ENCODE data around the gene MRPS5. TPM values are rescaled to one million over a fixed set of nuclear protein-coding genes. Genes with fewer than 3 reads are reported as not detected.

Gene MRPS5
- total RNA-seq, 1 donor from 2014 or later = 57.4 TPM

- H3K27ac Mint-ChIP-seq (ENCODE audit: unreplicated experiment) = no peak overlapping the region
- Histone ChIP-seq H3K9ac (ENCODE audit: low read length) (no peak overlapping the region), H2AFZ (ENCODE audit: low read depth, low read length) (no peak overlapping the region), H3K4me3 (ENCODE audit: insufficient read depth, low read depth, low read length) (no peak overlapping the region), H3K79me2 (ENCODE audit: insufficient read depth, low read length) (no peaks in the 10 kb centered on the region), H3K27ac (ENCODE audit: low read depth, low read length) (no peak overlapping the region), H3K4me2 (ENCODE audit: low read length) (no peak overlapping the region), H3K4me1 (ENCODE audit: insufficient read depth, low read length) (peaks cover 5% of the 10 kb centered on the region), H3K36me3 (ENCODE audit: insufficient read depth, low read length) (no peaks in the 10 kb centered on the region), H4K20me1 (ENCODE audit: insufficient read depth, low read length) (no peaks in the 10 kb centered on the region), H3K9me3 (ENCODE audit: insufficient read depth, low read depth, low read length) (no peaks in the 10 kb centered on the region), H3K27me3 (ENCODE audit: insufficient read depth, low read length) (peaks cover 22% of the 10 kb centered on the region)
- H3K27me3 Mint-ChIP-seq (ENCODE audit: low read depth, unreplicated experiment) = peaks cover 30% of the 10 kb centered on the region
- no peak overlapping the region for H3K4me3 Mint-ChIP-seq (ENCODE audit: unreplicated experiment)
- FAIRE-seq = no peak
- H3K36me3 Mint-ChIP-seq (ENCODE audit: low read depth, unreplicated experiment) = no peaks in the 10 kb centered on the region
- no peaks in the 10 kb centered on the region for H3K9me3 Mint-ChIP-seq (ENCODE audit: unreplicated experiment)
- TF ChIP-seq EZH2 (IDR thresholded peaks at IDR 0.05; ENCODE audit: insufficient read depth, low read length) (no peak), CTCF (IDR thresholded peaks at IDR 0.05; ENCODE audit: insufficient read depth, low read depth, low read length) (no peak)
- H3K4me1 Mint-ChIP-seq (ENCODE audit: low read depth, unreplicated experiment) = no peaks in the 10 kb centered on the region
- no peak for DNase-seq (ENCODE audit: low read depth)
These were observed 42.4 kb downstream of the MRPS5 start for GRCh38 chr2:95079199-95079683.

- Mint-ChIP-seq H3K4me1 (ENCODE audit: low read depth, unreplicated experiment) (no peaks in the 10 kb centered on the region), H3K27ac (ENCODE audit: unreplicated experiment) (no peak overlapping the region), H3K9me3 (ENCODE audit: unreplicated experiment) (no peaks in the 10 kb centered on the region), H3K4me3 (ENCODE audit: unreplicated experiment) (no peak overlapping the region), H3K36me3 (ENCODE audit: low read depth, unreplicated experiment) (no peaks in the 10 kb centered on the region), H3K27me3 (ENCODE audit: low read depth, unreplicated experiment) (peaks cover 38% of the 10 kb centered on the region)
- Histone ChIP-seq H3K9ac (ENCODE audit: low read length) (no peak overlapping the region), H3K36me3 (ENCODE audit: insufficient read depth, low read length) (no peaks in the 10 kb centered on the region), H3K4me2 (ENCODE audit: low read length) (no peak overlapping the region), H3K27ac (ENCODE audit: low read depth, low read length) (no peak overlapping the region), H4K20me1 (ENCODE audit: insufficient read depth, low read length) (no peaks in the 10 kb centered on the region), H2AFZ (ENCODE audit: low read depth, low read length) (no peak overlapping the region), H3K27me3 (ENCODE audit: insufficient read depth, low read length) (peaks cover 22% of the 10 kb centered on the region), H3K79me2 (ENCODE audit: insufficient read depth, low read length) (no peaks in the 10 kb centered on the region), H3K9me3 (ENCODE audit: insufficient read depth, low read depth, low read length) (no peaks in the 10 kb centered on the region), H3K4me3 (ENCODE audit: insufficient read depth, low read depth, low read length) (no peak overlapping the region), H3K4me1 (ENCODE audit: insufficient read depth, low read length) (peaks cover 5% of the 10 kb centered on the region)
- no peak for DNase-seq (ENCODE audit: low read depth)
- TF ChIP-seq EZH2 (IDR thresholded peaks at IDR 0.05; ENCODE audit: insufficient read depth, low read length) (no peak), CTCF (IDR thresholded peaks at IDR 0.05; ENCODE audit: insufficient read depth, low read depth, low read length) (no peak)
- FAIRE-seq = no peak
These were observed 43.6 kb downstream of the MRPS5 start for GRCh38 chr2:95077861-95078603.

- Mint-ChIP-seq H3K4me3 (ENCODE audit: unreplicated experiment) (no peak overlapping the region), H3K36me3 (ENCODE audit: low read depth, unreplicated experiment) (no peaks in the 10 kb centered on the region), H3K27me3 (ENCODE audit: low read depth, unreplicated experiment) (peaks cover 43% of the 10 kb centered on the region), H3K4me1 (ENCODE audit: low read depth, unreplicated experiment) (no peaks in the 10 kb centered on the region), H3K27ac (ENCODE audit: unreplicated experiment) (no peak overlapping the region), H3K9me3 (ENCODE audit: unreplicated experiment) (no peaks in the 10 kb centered on the region)
- Histone ChIP-seq H3K9ac (ENCODE audit: low read length) (no peak overlapping the region), H2AFZ (ENCODE audit: low read depth, low read length) (peak overlapping the region; percentile 92), H3K4me2 (ENCODE audit: low read length) (no peak overlapping the region), H4K20me1 (ENCODE audit: insufficient read depth, low read length) (no peaks in the 10 kb centered on the region), H3K27ac (ENCODE audit: low read depth, low read length) (no peak overlapping the region), H3K79me2 (ENCODE audit: insufficient read depth, low read length) (no peaks in the 10 kb centered on the region), H3K9me3 (ENCODE audit: insufficient read depth, low read depth, low read length) (no peaks in the 10 kb centered on the region), H3K4me1 (ENCODE audit: insufficient read depth, low read length) (peaks cover 5% of the 10 kb centered on the region), H3K36me3 (ENCODE audit: insufficient read depth, low read length) (no peaks in the 10 kb centered on the region), H3K27me3 (ENCODE audit: insufficient read depth, low read length) (peaks cover 22% of the 10 kb centered on the region), H3K4me3 (ENCODE audit: insufficient read depth, low read depth, low read length) (no peak overlapping the region)
- DNase-seq (ENCODE audit: low read depth) (no peak), FAIRE-seq (no peak)
- TF ChIP-seq EZH2 (IDR thresholded peaks at IDR 0.05; ENCODE audit: insufficient read depth, low read length) = peak; percentile 4
- no peak for TF ChIP-seq CTCF (IDR thresholded peaks at IDR 0.05; ENCODE audit: insufficient read depth, low read depth, low read length)
These were observed 44.1 kb downstream of the MRPS5 start for GRCh38 chr2:95077530-95077825.

All from astrocyte (in vitro differentiated cells and primary cell).